Measurements from ENCODE around the gene TACO1. TPM values are rescaled to one million over a fixed set of nuclear protein-coding genes. Genes with fewer than 3 reads are reported as not detected.

The TACO1 gene
- total RNA-seq, 4 donors from 2014 or later, result 8.5 to 12.0 (median 10.1) TPM

DNA sequence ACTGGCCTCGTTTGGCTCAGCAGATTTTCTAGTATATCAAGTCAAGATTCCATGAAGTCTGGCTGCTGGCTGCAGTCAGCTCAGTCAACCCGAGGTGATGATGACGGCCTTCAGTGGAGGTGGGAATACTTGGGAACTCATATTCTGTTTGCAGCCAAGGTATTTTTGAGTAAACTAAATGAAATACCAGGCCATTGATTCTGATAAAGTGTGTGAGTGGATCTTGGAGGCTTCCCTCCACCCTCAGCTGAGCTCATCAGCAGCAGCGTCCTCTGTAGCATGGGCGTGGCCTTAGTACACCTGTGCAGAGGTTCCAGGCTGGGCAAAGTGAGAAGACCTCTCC lies 22.0 kb upstream of the TACO1 start:
- ATAC-seq (ENCODE audit: low FRiP score), result no peak
- no peak for DNase-seq (ENCODE audit: low spot score)
- TF ChIP-seq CTCF (IDR thresholded peaks at IDR 0.05), result no peak

GRCh38 chr17:63579633-63580032 lies 21.1 kb upstream of the TACO1 start:
- ATAC-seq (ENCODE audit: low FRiP score), result no peak
- no peak for DNase-seq (ENCODE audit: low spot score)
- no peak for TF ChIP-seq CTCF (IDR thresholded peaks at IDR 0.05)

DNA sequence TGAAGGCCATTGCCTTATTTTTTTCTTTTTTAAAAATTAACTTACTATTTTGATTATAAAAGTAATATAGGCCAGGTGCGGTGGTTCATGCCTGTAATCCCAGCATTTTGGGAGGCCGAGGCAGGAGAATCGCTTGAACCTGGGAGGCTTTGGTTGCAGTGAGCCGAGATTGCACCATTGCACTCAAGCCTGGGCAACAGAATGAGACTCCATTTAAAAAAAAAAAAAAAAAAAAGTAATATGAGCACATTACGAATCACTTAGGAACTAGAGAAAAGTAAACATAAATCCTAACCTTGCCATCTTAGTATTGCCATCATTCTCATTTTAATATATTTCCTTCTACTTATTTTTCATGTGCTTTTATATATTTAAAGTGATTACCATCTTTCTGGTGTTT lies 12.9 kb upstream of the TACO1 start:
- DNase-seq (ENCODE audit: low spot score), result no peak
- TF ChIP-seq CTCF (IDR thresholded peaks at IDR 0.05), result no peak
- ATAC-seq (ENCODE audit: low FRiP score), result no peak

DNA sequence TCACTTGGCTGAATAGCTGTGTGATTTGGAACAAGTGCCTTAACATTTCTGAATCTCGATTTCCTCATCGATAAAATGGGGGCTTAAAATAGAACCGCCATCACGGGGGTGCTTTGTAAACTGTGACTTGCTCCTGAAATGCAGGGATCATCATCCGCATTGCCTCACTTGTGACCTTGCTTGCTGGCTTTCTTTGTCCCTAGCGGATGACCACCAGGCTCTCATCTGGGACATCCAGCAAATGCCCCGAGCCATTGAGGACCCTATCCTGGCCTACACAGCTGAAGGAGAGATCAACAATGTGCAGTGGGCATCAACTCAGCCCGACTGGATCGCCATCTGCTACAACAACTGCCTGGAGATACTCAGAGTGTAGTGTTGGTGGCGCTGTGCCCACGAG lies 11.9 kb upstream of the TACO1 start:
- no peak for ATAC-seq (ENCODE audit: low FRiP score)
- DNase-seq (ENCODE audit: low spot score), result no peak

DNA sequence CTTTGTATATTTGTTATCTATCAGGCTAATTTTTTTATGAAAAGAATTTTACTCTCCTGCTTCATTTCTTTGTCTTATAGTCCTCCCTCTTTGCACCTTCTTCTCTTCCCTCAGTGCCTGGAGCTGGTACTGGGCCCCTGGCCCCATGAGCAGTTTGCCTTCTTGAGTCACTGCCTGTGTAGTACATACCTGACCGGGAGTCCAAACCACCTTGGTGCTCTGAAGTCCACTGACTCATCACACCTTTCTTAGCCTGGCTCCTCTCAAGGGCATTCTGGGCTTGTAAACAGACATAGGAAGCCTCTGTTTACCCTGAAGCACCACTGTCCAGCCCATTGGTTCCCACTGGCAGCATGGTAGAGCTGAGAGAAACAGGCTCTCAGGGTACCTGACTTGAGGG lies 11.0 kb upstream of the TACO1 start:
- no peak for TF ChIP-seq CTCF (IDR thresholded peaks at IDR 0.05)
- DNase-seq (ENCODE audit: low spot score) (no peak), ATAC-seq (ENCODE audit: low FRiP score) (no peak)

More for the DNA sequence above, 11.9 kb upstream of the TACO1 start:
- no peak for TF ChIP-seq CTCF (IDR thresholded peaks at IDR 0.05)

DNA sequence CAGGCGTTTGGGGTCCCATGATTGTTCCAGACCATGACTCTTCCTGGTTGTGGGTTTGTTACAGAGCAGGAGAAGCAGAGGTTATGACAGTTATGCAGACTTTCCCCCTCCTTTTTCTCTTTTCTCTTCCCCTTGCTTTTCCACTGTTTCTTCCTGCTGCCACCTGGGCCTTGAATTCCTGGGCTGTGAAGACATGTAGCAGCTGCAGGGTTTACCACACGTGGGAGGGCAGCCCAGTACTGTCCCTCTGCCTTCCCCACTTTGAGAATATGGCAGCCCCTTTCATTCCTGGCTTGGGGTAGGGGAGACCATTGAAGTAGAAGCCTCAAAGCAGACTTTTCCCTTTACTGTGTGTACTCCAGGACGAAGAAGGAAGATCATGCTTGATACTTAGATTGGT lies 7.9 kb upstream of the TACO1 start:
- DNase-seq (ENCODE audit: low spot score), result no peak
- TF ChIP-seq CTCF (IDR thresholded peaks at IDR 0.05), result no peak

DNA sequence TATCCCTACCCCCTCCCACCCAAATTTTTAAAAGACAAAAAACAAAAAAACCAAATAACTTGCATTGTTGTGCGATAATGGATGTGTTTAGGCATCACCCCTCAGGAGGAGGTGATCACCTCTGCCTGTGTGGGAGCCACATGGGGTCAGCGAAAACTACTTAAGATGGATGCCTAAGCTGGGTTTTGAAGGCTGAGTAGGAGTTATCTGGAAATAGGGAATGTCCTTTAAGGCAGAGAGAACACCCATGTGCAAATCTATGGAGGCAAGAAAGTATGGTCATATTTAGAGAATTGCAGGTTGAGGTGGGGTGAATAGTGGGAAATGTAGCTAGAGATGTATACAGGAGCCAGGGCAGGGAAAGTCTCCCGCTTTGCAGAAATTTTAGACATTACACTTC lies 5.6 kb upstream of the TACO1 start:
- ATAC-seq (ENCODE audit: low FRiP score), result no peak
- no peak for DNase-seq (ENCODE audit: low spot score)
- TF ChIP-seq CTCF (IDR thresholded peaks at IDR 0.05), result no peak

More for the DNA sequence above, 7.9 kb upstream of the TACO1 start:
- ATAC-seq (ENCODE audit: low FRiP score), result no peak

Measured in omental fat pad (tissue), 4 donors.